ENCODE results near the gene NUDCD2. TPM values are rescaled to one million over a fixed set of nuclear protein-coding genes. Genes with fewer than 3 reads are reported as not detected.

Gene NUDCD2
- total RNA-seq, 2 experiments from 2014 or later = 55.5 to 62.7 TPM

GRCh38 chr5:163506095-163506457 is 46.2 kb upstream of the NUDCD2 start:
- TF ChIP-seq CTCF (IDR thresholded peaks at IDR 0.05) = no peak
- Mint-ChIP-seq H3K4me1 (ENCODE audit: low read depth) (peaks cover 40% of the 10 kb centered on the region), H3K36me3 (ENCODE audit: low read depth) (peaks cover 5% of the 10 kb centered on the region), H3K27ac (peak overlapping the region; percentile 99), H3K4me3 (peak overlapping the region; percentile 99), H3K9me3 (no peaks in the 10 kb centered on the region), H3K27me3 (no peaks in the 10 kb centered on the region)
- ATAC-seq (peak; percentile 29), DNase-seq (peak; percentile 20)
- intact Hi-C loops (cut with micrococcal nuclease) = loop anchor here (1.0 kb wide), 1 partner anchor 46 kb away; the partner anchor contains the start of genes HMMR and NUDCD2
- POLR2A ChIA-PET = interaction anchor here (0.9 to 11.8 kb wide), 6 partner anchors 13 to 72 kb away, joined by 3 to 168 read pairs (median 3); partner anchors contain the start of genes CCNG1, HMMR and NUDCD2
- CTCF ChIA-PET = interaction anchor here (0.9 to 3.4 kb wide), 8 partner anchors 9 to 68 kb away, joined by 3 to 24 read pairs (median 4); partner anchors contain the start of genes HMMR and NUDCD2

- Mint-ChIP-seq H3K4me3 (peak within 1 kb of the TSS; percentile 99), H3K4me1 (ENCODE audit: low read depth) (peaks cover 37% of the 10 kb centered on the region), H3K27ac (peak within 1 kb of the TSS; percentile 99), H3K9me3 (no peaks in the 10 kb centered on the region), H3K36me3 (ENCODE audit: low read depth) (peaks cover 5% of the 10 kb centered on the region), H3K27me3 (no peaks in the 10 kb centered on the region)
- intact Hi-C loops (cut with micrococcal nuclease) = loop anchor here (1.0 kb wide), 1 partner anchor 45 kb away; the partner anchor contains the start of genes HMMR and NUDCD2
- POLR2A ChIA-PET = interaction anchor here (1.0 to 11.8 kb wide), 6 partner anchors 10 to 72 kb away, joined by 3 to 168 read pairs (median 4); partner anchors contain the start of genes HMMR and NUDCD2
- CTCF ChIA-PET = interaction anchor here (0.9 to 3.4 kb wide), 5 partner anchors 9 to 64 kb away, joined by 3 to 24 read pairs (median 3); partner anchors contain the start of genes HMMR and NUDCD2
- peak; percentile 86 for ATAC-seq
- TF ChIP-seq CTCF (IDR thresholded peaks at IDR 0.05) = peak; percentile 52
- peak; percentile 96 for DNase-seq
Observed at GRCh38 chr5:163505368-163506094, 45.6 kb upstream of the NUDCD2 start, which contains the start of gene MAT2B. Gene MAT2B (plus strand): TSS chr5:163505619. CDS start chr5:163505687, 68 bp downstream.

GRCh38 chr5:163505049-163505367 is 45.1 kb upstream of the NUDCD2 start:
- Mint-ChIP-seq H3K36me3 (ENCODE audit: low read depth) (peaks cover 5% of the 10 kb centered on the region), H3K4me1 (ENCODE audit: low read depth) (peaks cover 34% of the 10 kb centered on the region), H3K27ac (peak overlapping the region; percentile 99), H3K9me3 (no peaks in the 10 kb centered on the region), H3K27me3 (no peaks in the 10 kb centered on the region), H3K4me3 (peak overlapping the region; percentile 99)
- TF ChIP-seq CTCF (IDR thresholded peaks at IDR 0.05) = no peak
- ATAC-seq = peak; percentile 4
- intact Hi-C loops (cut with micrococcal nuclease) = no loop called here
- no peak for DNase-seq
- ChIA-PET POLR2A (interaction anchor here (1.0 to 11.8 kb wide), 6 partner anchors 10 to 71 kb away, joined by 3 to 168 read pairs (median 4); partner anchors contain the start of genes HMMR and NUDCD2), CTCF (interaction anchor here (0.9 to 3.4 kb wide), 5 partner anchors 8 to 64 kb away, joined by 3 to 24 read pairs (median 3); partner anchors contain the start of genes HMMR and NUDCD2)

- ChIA-PET CTCF (interaction anchor here (1.3 to 3.4 kb wide), 3 partner anchors 31 to 66 kb away, joined by 3 to 24 read pairs (median 4); partner anchors contain the start of genes HMMR and NUDCD2), POLR2A (interaction anchor here (1.2 to 11.8 kb wide), 3 partner anchors 9 to 44 kb away, joined by 6 to 168 read pairs (median 8); partner anchors contain the start of genes HMMR and NUDCD2)
- intact Hi-C loops (cut with micrococcal nuclease) = no loop called here
- Mint-ChIP-seq H3K27me3 (no peaks in the 10 kb centered on the region), H3K9me3 (no peaks in the 10 kb centered on the region), H3K36me3 (ENCODE audit: low read depth) (peaks cover 5% of the 10 kb centered on the region), H3K4me1 (ENCODE audit: low read depth) (peaks cover 28% of the 10 kb centered on the region), H3K27ac (peak overlapping the region; percentile 99), H3K4me3 (peak overlapping the region; percentile 99)
- ATAC-seq = peak; percentile 6
- DNase-seq = peak; percentile 61
- TF ChIP-seq CTCF (IDR thresholded peaks at IDR 0.05) = no peak
Observed at GRCh38 chr5:163504079-163504931, 44.4 kb upstream of the NUDCD2 start.
